Stimulated activated CD8-positive, alpha-beta memory T cell treated with anti-CD3 and anti-CD28 coated beads, Interleukin-15, amount 100 ng/mL, for 1 hour (primary cell): ENCODE measurements around the gene NSUN2.

ENCODE experiments used
- DNase-seq: peaks from one replicate; pipeline ENCODE4 v3.0.0-alpha.2; 2020; ENCODE audit warnings: low read depth

The NSUN2 gene

DNA sequence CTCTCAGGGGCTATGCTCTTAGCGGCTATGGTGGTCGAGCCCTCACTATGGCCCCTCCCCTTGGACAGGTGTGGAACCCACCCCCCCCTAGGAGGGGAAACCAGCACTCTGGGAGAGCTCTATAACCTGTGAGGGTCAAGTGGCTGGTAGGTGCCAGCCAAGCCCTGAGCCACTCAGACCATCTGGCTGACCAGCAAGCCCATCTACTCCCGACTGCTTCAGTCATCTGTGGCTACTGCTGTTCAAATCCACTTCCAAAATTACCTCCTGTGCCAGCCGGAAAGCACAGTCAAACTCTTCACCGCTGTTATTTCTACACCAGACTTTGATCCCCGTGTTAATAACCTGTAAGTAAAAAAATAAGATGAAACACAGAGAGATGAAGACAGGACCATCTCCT, 28.5 kb downstream of the NSUN2 start:
- no peak for DNase-seq

DNA sequence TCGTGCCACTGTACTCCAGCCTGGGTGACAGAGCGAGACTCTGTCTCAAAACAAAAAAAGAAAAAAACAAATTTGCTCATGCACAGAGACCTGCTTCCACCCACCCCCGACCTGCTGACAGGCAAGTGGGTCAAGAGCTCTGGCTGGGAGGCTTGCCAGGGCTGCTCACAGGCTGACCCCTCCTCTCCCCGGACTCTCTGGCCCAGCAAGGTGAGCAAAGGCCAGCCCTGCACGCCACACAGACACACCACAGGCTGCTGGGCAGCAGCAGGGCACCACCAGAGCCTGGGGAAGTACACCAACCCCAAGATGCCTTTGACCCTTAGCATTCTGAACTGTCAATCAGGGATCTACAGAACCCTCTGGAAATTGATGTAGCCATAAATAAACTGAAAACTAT, 29.2 kb downstream of the NSUN2 start:
- no peak for DNase-seq

DNA sequence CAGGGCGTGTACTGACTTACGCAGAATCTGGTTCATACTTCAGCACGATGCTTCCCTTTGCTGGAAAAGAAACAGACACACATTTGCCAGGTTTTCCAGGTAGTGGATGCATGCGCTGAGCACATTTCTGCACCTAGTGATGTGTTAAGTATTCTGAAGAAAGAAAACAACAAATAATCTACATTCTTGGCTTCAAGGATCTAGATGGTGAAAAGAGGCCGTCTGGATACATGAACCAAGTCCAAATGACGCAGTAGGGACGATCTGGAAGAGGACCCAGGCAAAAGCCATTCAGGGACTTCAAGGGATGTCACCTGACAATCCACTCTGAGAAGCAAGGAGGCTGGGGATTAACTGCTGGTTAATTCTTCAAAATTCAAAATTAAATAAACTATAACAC, 30.4 kb downstream of the NSUN2 start:
- DNase-seq, result no peak

DNA sequence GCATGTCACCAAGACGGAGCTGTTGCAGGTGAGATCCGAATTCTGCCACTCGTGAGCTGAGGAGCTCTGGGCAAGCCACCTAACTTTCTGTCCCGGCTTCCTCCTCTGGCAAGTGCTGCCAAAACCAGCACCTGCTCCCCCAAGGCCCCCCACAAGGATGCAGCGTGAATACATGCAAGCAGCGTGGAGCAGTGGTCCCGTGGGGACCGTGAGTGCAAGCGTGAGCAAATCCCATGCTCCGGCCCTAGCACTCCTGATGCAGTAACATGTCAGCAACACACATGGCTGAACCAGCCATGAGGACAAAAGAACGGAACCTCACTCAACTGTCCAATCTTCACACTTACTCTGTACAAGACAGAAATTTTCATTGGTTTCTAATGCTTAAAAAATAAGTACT, 31.0 kb downstream of the NSUN2 start:
- no peak for DNase-seq

DNA sequence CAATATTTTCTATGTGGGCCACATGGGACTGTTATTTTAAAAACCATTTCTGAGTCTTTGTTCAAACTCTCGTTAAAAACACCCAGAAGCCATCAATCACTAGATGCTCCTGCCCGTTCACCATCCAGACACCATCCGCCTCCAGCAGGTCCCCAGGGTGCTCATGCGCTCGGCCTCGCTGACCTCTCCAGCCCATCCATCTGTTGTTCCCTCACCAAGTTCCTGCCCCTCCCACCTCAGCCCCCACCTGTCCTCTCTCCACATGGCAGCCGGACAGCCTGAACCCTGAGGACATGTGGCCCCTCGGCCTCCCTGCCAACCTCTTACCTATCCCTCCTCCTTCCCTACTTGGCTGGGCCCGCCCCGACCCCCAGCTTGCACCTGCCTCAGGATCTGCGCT, 31.6 kb downstream of the NSUN2 start:
- DNase-seq, result no peak

GRCh38 chr5:6599739-6600138, 33.1 kb downstream of the NSUN2 start:
- no peak for DNase-seq

DNA sequence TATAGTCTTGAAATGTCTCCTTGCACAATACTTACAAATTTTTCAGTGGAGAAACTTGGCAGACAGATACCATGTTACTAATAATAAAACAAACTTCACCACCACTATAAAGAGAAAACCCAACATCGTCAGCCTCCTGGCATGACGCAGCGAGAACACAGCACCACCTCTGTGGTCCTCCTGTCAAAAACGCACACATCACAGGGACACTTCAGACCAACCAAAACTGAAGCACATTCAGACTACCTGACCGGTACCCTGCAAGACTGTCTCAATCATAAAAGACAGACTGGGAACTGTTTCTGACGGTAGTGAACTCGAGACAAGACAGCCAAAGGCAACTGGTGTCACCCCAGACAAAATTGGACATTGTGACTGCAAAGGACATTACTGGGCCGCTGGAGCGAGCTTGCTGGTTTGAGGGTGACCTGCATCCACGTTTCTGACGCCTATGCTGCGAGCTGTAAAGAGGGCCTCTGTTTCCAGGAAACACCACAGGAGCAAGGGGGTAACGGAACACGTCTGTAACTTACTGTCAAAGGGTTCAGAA, 34.4 kb downstream of the NSUN2 start:
- no peak for DNase-seq

DNA sequence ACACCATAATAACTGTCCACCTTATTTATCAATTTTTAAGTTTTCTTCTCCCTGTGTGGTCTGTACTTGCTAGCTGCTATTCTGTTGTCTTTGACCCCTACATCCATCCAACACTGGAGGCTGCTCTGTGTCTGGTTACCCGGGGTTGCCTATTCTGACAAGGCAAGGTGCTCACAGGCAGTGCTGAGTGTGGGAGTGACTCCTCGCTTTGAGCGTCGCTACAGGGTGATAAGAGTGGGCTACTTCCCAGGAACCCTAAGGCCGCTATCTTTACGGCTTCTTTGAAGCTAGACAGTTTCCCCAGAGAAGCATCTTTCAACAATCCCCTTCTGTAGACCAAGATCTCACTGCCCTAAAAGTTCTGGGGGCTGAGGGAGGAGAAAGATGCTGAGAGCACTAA, 35.3 kb downstream of the NSUN2 start:
- DNase-seq, result no peak

DNA sequence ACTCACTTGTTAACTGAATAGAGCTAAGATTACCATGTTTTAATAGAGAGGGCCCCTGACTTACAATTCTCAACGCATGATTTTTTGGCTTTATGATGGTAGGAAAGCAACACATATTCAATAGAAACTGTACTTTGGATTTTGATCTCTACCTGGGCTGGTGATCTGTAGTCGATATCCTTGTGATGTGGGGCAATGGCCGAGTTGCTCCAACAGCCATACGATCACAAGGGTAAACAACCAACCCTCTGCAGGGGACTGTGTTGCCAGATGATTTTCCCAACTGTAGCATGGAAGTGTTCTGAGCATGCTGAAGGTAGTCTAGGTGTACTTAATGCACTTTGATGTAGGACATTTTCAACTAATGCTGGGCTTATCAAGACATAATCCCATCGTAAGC, 36.5 kb downstream of the NSUN2 start:
- DNase-seq, result no peak

GRCh38 chr5:6595405-6595804, 37.4 kb downstream of the NSUN2 start:
- DNase-seq, result no peak

- no peak for DNase-seq
Observed at GRCh38 chr5:6594066-6594465, 38.8 kb downstream of the NSUN2 start.

GRCh38 chr5:6593148-6594016, 39.5 kb downstream of the NSUN2 start:
- no peak for DNase-seq

DNA sequence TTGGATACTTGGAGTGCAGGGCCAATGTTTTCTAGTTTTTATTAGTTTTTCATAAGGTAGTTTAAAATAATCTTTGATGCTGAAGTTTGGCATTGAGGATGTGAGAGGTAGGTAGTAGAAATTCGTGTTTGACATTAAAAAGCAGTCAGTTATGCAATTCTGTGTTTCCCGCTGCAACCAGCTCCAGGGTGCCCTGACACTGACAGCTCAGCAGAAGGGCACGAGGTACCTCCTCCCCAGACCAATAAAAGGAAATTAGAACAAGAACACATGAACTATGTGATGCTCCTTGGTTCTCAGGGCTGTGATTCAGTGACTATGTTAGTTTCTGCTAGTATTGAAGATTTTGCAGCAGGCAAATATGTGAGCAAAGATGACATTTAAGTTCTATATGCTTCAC, 40.2 kb downstream of the NSUN2 start:
- no peak for DNase-seq

- DNase-seq, result no peak
Observed at GRCh38 chr5:6591671-6592288, 41.1 kb downstream of the NSUN2 start.

GRCh38 chr5:6590581-6590980, 42.3 kb downstream of the NSUN2 start:
- no peak for DNase-seq

GRCh38 chr5:6587171-6587570, 45.7 kb downstream of the NSUN2 start:
- DNase-seq, result no peak

DNA sequence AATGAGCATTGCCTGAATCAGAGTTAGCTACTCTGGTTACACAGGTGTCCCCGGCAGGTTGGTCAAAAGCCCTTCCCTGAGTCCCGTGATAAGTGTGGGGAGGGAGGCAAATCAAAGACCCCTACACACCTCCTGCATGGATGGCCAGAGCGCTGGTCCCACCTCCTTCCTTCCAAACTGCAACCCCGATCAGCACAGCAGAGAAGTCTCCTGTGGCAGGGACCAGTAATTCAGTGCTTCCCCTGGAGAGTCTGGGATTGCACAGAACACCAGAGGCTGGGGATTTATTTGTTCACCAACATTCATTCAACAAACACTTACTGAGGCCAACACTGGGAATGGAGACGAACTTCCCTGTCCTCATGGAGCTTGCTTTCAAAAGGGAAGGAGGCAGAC, 46.2 kb downstream of the NSUN2 start:
- no peak for DNase-seq

DNA sequence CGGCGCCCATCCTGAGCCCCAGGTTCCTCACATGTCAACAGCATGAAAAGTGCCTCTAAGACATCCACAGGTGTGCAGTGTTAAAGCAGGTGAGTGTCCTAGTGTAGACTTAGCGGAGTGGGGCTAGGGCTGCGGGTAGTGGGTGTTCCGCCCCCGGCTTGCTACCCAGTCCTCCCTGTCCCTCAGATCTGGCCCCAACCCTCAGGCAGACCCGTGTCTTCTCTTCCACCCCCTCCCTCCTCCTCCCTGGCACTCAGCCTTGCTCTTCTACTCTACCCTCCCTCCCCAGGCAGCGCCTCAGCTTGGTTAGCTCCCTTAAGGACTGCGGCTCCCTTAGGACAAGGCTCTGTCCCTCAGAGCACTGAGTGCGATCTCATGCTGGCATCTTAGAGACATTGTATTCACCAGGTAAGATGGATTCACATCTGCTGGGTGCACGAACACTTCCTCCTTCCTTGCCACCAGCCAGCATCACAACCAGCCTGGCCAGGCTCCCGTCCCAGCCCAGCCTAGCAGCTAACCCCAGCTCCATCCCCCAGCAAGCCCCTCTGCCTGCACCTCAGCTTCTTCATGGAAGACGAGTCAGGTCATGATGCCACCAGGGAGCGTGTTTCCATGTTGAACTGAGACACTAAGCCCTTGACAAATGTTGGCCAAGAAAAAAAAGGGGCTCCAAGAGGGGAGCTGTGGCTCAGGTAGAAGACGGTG, 46.8 kb downstream of the NSUN2 start:
- no peak for DNase-seq

- no peak for DNase-seq
Observed at GRCh38 chr5:6585168-6585567, 47.7 kb downstream of the NSUN2 start.

GRCh38 chr5:6584727-6585126, 48.1 kb downstream of the NSUN2 start:
- no peak for DNase-seq

- no peak for DNase-seq
Observed at GRCh38 chr5:6584101-6584645, 48.7 kb downstream of the NSUN2 start.

GRCh38 chr5:6583049-6583880, 49.6 kb downstream of the NSUN2 start:
- DNase-seq, result no peak
